ENCODE results near the gene SCAF1. TPM values are rescaled to one million over a fixed set of nuclear protein-coding genes. Genes with fewer than 3 reads are reported as not detected.
A peak's percentile ranks its signal among the peaks of the same experiment; 100 is the strongest.

SCAF1 gene
- total RNA-seq, 2 donors from 2014 or later = 47.9 to 80.8 TPM

DNA sequence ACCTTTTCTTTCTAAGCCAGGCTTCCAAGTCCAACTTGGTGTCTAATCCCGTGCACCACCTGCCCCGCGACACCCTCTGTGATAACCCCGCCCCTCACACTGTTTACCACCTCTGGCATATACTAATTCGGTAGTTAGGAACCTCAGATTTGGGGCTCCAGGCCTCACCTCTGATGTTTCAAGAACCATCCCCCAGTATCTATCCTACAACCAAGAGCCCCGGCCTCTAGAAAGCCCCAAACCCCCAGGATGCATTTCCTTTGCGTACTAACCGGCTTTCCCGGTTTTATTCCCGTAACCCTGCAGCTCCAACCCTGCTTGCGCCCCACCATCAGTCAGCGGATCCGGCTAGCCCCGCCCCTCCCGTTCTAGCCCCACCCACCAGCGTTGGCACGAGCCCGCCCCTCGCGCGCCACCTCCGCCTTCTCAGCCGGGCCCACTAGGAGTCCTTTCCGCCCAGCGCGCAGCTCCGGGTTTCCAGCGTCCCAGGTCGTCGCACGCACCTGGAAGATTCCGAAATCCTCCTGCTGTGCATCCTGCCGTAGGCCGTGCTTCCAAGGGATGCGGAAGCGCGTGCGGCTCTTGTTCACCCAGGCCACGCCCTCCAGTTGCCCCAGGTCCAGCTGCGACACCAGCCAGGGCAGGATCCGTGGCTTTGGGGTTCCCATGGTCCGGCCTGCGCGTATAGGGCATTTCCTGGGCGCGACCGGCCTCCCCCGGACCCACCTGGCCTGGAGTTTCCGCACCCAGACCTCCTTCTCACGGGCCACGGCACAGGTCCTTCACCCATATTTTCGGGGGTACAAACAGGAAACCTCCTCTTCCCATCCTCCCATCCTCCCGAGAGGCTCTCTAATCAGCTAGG lies 22.4 kb downstream of the SCAF1 start:
- TF ChIP-seq, protein P1, sequence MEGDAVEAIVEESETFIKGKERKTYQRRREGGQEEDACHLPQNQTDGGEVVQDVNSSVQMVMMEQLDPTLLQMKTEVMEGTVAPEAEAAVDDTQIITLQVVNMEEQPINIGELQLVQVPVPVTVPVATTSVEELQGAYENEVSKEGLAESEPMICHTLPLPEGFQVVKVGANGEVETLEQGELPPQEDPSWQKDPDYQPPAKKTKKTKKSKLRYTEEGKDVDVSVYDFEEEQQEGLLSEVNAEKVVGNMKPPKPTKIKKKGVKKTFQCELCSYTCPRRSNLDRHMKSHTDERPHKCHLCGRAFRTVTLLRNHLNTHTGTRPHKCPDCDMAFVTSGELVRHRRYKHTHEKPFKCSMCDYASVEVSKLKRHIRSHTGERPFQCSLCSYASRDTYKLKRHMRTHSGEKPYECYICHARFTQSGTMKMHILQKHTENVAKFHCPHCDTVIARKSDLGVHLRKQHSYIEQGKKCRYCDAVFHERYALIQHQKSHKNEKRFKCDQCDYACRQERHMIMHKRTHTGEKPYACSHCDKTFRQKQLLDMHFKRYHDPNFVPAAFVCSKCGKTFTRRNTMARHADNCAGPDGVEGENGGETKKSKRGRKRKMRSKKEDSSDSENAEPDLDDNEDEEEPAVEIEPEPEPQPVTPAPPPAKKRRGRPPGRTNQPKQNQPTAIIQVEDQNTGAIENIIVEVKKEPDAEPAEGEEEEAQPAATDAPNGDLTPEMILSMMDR (IDR thresholded peaks at IDR 0.05) = peak in 2 of 4 experiments; percentile 37 to 59
- TF ChIP-seq POLR2AphosphoS5 (IDR thresholded peaks at IDR 0.05) (peak; percentile 81), POLR2A (IDR thresholded peaks at IDR 0.05) (peak; percentile 71)
- Histone ChIP-seq H3K4me1 (replicated peaks) (peaks cover 13% of the 10 kb centered on the region), H3K27me3 (replicated peaks; ENCODE audit: insufficient read depth) (no peaks in the 10 kb centered on the region), H3K4me3 (peak overlapping the region; percentile 53 to 63), H3K36me3 (peaks cover 3 to 11% of the 10 kb centered on the region in 2 donors), H3K9me3 (no peaks in the 10 kb centered on the region), H3K27ac (peak overlapping the region; percentile 81 to 89)
- intact Hi-C loops (cut with DNase I) = no loop called here
- under 1% methylated on average over 51 of the region's 53 CpGs for WGBS
- peak; percentile 91 for DNase-seq (ENCODE audit: low spot score)

DNA sequence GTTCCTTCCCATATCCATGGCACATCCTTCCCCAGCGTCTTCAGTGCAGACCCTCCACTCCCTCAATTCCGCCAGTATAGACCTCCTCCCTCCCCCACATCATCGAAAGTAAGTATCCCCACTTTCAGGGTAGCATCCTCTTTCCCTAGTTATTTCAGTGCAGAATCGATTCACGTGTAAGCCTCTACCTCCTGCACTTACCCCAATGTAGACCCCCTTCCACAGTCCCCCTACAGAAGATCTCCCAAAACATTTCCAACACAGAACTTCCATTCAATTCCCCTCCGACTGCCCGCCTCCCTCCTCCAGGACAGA lies 23.0 kb downstream of the SCAF1 start:
- no peak for DNase-seq (ENCODE audit: low spot score)
- Histone ChIP-seq H3K27ac (peak overlapping the region; percentile 81 to 89), H3K4me3 (peak overlapping the region; percentile 53 to 63), H3K9me3 (no peaks in the 10 kb centered on the region), H3K36me3 (peaks cover 3 to 7% of the 10 kb centered on the region in 2 donors), H3K27me3 (replicated peaks; ENCODE audit: insufficient read depth) (no peaks in the 10 kb centered on the region), H3K4me1 (replicated peaks) (peaks cover 13% of the 10 kb centered on the region)
- intact Hi-C loops (cut with DNase I) = no loop called here
- no peak for TF ChIP-seq POLR2A (IDR thresholded peaks at IDR 0.05)
- TF ChIP-seq, protein P1 (IDR thresholded peaks at IDR 0.05) = no peak
- no peak for TF ChIP-seq POLR2AphosphoS5 (IDR thresholded peaks at IDR 0.05)
- WGBS = under 1% methylated on average over 7 of the region's 7 CpGs

DNA sequence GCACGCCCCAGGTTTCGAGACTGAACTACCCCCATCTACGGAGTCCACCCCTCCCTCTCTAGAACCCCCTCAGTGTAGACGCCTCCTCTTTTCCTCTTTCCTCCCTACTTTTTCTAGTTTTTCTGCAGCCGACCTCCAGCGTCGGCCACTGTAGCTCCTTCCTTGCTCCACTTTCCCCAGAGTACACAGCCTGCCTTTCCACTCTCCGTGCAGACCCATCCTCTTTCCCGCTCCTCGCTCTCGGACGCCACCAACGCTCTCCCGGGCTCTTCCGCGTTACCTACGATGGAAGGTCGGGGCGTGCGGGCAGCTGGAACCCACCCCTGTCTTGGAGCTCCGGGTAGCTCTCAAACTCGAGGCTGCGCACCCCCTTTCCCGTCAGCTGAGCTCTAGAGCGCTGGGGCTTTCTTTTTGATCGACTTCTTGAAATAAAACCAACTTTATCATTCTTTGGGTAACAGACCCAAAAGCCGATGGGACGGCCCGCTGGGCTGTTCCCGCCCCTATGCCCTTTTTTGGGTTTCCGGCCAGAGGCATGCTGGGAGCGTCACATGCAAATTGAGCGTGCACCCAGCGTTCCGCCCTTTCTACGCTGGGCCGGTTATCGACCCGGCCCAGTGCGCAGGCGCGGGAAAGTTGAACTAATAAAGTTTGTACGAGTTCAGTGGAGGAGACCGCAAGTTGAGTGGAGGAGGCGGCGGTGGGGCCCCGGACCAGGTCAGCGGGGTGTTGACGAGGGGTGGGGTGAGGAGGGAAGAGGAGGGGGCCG lies 23.5 kb downstream of the SCAF1 start, which contains the start of the genes BCL2L12 and IRF3:
Gene BCL2L12 (plus strand): TSS at position 583 of the 769 bp plus-strand sequence. CDS start 760 bp downstream, outside the sequence.
Gene IRF3 (minus strand): TSS at position 507 of the 769 bp plus-strand sequence. CDS start 1,019 bp downstream, outside the sequence.
- peak; percentile 97 for DNase-seq (ENCODE audit: low spot score)
- H3K27ac ChIP-seq = peak within 1 kb of the TSS; percentile 81 to 89
- intact Hi-C loops (cut with DNase I) = no loop called here
- H3K4me3 ChIP-seq = peak within 1 kb of the TSS; percentile 53 to 63
- peaks cover 13% of the 10 kb centered on the region for H3K4me1 ChIP-seq (replicated peaks)
- TF ChIP-seq POLR2A (IDR thresholded peaks at IDR 0.05) (peak; percentile 73), POLR2AphosphoS5 (IDR thresholded peaks at IDR 0.05) (peak; percentile 100)
- TF ChIP-seq, protein P1 (IDR thresholded peaks at IDR 0.05) = peak in 1 of 4 experiments; percentile 18
- H3K36me3 ChIP-seq = peaks cover 3 to 7% of the 10 kb centered on the region in 2 donors
- H3K27me3 ChIP-seq (replicated peaks; ENCODE audit: insufficient read depth) = no peaks in the 10 kb centered on the region
- WGBS = under 1% methylated on average over 50 of the region's 50 CpGs
- no peaks in the 10 kb centered on the region for H3K9me3 ChIP-seq

DNA sequence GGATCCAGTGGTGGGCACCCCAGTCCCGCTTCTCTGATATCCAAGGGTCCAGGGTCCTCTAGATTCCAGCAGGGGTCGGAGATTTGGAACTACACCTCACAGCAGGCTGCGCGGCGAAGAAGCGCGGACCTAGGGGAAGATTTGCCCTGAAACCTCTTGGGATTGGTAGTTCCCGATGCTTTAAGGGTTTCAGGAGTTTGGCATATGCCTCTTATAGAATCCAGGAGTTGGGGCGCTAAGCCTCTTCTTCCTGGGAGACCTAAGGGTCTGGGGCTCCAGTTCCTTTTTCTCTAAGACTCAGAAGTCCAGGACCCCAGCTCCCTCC lies 24.1 kb downstream of the SCAF1 start:
- Histone ChIP-seq H3K4me3 (peak overlapping the region; percentile 53 to 63), H3K4me1 (replicated peaks) (peaks cover 13% of the 10 kb centered on the region), H3K27me3 (replicated peaks; ENCODE audit: insufficient read depth) (no peaks in the 10 kb centered on the region), H3K9me3 (no peaks in the 10 kb centered on the region), H3K27ac (peak overlapping the region; percentile 81 to 89), H3K36me3 (peaks cover 3 to 7% of the 10 kb centered on the region in 2 donors)
- 0% methylated on average over 9 of the region's 9 CpGs for WGBS
- intact Hi-C loops (cut with DNase I) = no loop called here
- DNase-seq (ENCODE audit: low spot score) = no peak
- TF ChIP-seq, protein P1 (IDR thresholded peaks at IDR 0.05) = no peak
- TF ChIP-seq POLR2A (IDR thresholded peaks at IDR 0.05) (no peak), POLR2AphosphoS5 (IDR thresholded peaks at IDR 0.05) (no peak)

All from prostate gland (tissue), 2 donors.